Ascending aorta (tissue), 2 donors: ENCODE results near the gene ZSWIM5. TPM values are rescaled to one million over a fixed set of nuclear protein-coding genes. Genes with fewer than 3 reads are reported as not detected.

Experiments used
- DNase-seq, 2 donors: peaks; one replicate each; pipeline ENCODE4 v3.0.0-alpha.2; 2019; ENCODE audit warnings: low spot score in 2 of 2
- H3K27ac ChIP-seq, 2 donors: fragments of 200-600 bp; sonication (generic); one replicate each; pipeline ENCODE4 v1.5.1; 2016 to 2017; ENCODE audit warnings: mild to moderate bottlenecking in 1 of 2
- H3K27me3 ChIP-seq: fragments of 200-600 bp; sonication (generic); one replicate; pipeline ENCODE4 v1.5.1; 2017
- H3K36me3 ChIP-seq, 2 donors: fragments of 200-600 bp; sonication (generic); one replicate each; pipeline ENCODE4 v1.5.1; 2016
- H3K4me1 ChIP-seq, 2 donors: fragments of 200-600 bp; sonication (generic); one replicate each; pipeline ENCODE4 v1.5.1; 2016 to 2017; ENCODE audit warnings: mild to moderate bottlenecking in 1 of 2
- H3K4me3 ChIP-seq, 2 donors: fragments of 200-600 bp; sonication (generic); one replicate each; pipeline ENCODE4 v1.5.1; 2016 to 2017; ENCODE audit warnings: mild to moderate bottlenecking in 1 of 2
- H3K9me3 ChIP-seq, 2 donors: fragments of 200-600 bp; sonication (generic); one replicate each; pipeline ENCODE4 v1.5.1; 2016
- intact Hi-C: fragments of 100-400 bp; cut with DNase I; formaldehyde crosslinking; loops from one replicate; pipeline ENCODE4 v1.15.1; 2023
- total RNA-seq: library from RNA; depleted of rRNA; stranded (reverse); fragments of >200 nt; gene quantifications from one replicate; pipeline ENCODE4 v1.1.0, GENCODE V29; 2016
- TF ChIP-seq, protein P1 (sequence below), 3 experiments: fragments of 200-600 bp in 2 of 3; fragments of 450-650 bp in 1 of 3; sonication (generic) in 2 of 3; IDR thresholded peaks; one replicate each; pipeline ENCODE4 v1.5.1; 2016 to 2019; ENCODE audit warnings: antibody characterized with exemption in 3 of 3, mild to moderate bottlenecking in 1 of 3, moderate library complexity in 1 of 3

Gene ZSWIM5
- total RNA-seq, 1 donor from 2014 or later: 1.2 TPM

DNA sequence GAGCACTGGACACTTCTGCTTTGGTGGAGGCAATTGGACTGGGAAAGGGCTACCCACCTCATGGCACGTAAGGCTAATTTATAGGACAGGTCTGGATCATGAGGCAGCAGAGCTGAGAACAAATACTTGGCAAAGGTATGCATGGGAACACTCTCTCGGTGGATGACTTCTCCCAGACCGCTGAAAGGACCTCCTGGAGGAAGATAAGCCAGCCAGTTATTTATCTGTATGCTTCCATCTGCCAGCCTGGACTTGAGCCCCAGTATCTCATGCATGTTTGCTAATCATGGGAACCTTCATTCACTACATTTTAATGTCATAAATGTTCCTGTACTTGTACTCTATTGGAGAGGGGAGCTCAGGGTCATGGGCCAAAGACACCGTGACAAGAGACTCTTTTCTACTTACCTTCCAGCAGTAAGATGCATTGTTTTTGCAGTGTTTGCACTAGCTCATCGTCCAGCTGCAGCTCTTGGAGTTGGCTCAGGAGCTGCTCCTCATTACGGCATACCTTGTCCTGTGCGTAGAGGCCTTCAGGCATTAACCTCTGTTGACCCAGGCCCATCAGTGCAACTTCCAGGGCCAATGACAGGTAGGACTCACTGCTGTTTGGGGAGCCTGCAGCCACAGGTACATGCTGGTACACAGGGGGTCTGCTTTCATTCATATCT lies 170.6 kb downstream of the ZSWIM5 start:
- Histone ChIP-seq H3K36me3 (peaks cover 2 to 10% of the 10 kb centered on the region in 2 donors), H3K9me3 (no peaks in the 10 kb centered on the region), H3K4me3 (no peak overlapping the region), H3K27me3 (no peaks in the 10 kb centered on the region), H3K4me1 (no peaks in the 10 kb centered on the region), H3K27ac (no peak overlapping the region)
- no peak for DNase-seq
- TF ChIP-seq, protein P1, sequence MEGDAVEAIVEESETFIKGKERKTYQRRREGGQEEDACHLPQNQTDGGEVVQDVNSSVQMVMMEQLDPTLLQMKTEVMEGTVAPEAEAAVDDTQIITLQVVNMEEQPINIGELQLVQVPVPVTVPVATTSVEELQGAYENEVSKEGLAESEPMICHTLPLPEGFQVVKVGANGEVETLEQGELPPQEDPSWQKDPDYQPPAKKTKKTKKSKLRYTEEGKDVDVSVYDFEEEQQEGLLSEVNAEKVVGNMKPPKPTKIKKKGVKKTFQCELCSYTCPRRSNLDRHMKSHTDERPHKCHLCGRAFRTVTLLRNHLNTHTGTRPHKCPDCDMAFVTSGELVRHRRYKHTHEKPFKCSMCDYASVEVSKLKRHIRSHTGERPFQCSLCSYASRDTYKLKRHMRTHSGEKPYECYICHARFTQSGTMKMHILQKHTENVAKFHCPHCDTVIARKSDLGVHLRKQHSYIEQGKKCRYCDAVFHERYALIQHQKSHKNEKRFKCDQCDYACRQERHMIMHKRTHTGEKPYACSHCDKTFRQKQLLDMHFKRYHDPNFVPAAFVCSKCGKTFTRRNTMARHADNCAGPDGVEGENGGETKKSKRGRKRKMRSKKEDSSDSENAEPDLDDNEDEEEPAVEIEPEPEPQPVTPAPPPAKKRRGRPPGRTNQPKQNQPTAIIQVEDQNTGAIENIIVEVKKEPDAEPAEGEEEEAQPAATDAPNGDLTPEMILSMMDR (IDR thresholded peaks at IDR 0.05): no peak
- intact Hi-C loops: no loop called here

DNA sequence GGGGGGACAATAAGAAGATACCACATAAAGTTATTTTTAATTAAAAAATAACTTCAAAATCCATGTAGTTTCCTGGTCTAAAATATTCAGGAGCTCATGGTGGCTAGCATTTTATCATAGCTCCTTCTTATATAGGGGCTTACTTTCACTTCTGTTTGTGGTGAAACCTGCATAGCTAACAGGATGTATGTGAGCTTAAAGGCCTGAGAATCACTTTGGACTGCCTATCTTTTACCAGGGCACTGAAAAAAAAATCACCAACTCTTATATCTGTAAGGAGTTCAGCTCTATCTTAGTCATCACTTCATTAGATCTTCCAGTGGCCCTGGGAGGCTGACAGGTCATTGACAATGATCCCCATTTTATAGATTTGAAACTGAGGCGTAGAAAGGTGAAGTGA lies 173.0 kb downstream of the ZSWIM5 start:
- H3K9me3 ChIP-seq: no peaks in the 10 kb centered on the region
- no peaks in the 10 kb centered on the region for H3K4me1 ChIP-seq
- peaks cover 2 to 10% of the 10 kb centered on the region in 2 donors for H3K36me3 ChIP-seq
- TF ChIP-seq, protein P1 (IDR thresholded peaks at IDR 0.05): no peak
- no peak for DNase-seq
- no peaks in the 10 kb centered on the region for H3K27me3 ChIP-seq
- H3K4me3 ChIP-seq: no peak overlapping the region
- no peak overlapping the region for H3K27ac ChIP-seq
- intact Hi-C loops: no loop called here

DNA sequence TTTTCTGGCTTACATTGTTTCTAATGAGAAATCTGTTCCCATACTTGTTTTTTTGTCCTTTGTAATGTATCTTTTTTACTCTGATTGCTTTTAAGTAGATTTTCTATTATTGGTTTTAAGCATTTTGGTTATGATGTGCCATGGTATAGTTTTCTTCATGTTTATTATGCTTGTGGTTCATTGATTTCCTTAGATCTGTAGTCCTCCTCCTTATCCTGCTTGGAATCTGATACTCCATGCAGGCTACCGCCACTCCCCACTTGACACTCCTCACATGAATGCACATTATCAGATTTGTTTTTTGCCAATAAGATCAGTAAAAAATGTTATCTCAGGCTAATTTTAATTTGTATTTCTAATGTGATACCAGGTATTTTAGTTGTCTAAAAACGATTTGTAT lies 173.6 kb downstream of the ZSWIM5 start:
- Histone ChIP-seq H3K36me3 (peaks cover 2 to 10% of the 10 kb centered on the region in 2 donors), H3K27me3 (no peaks in the 10 kb centered on the region), H3K27ac (no peak overlapping the region), H3K4me3 (no peak overlapping the region), H3K4me1 (no peaks in the 10 kb centered on the region), H3K9me3 (no peaks in the 10 kb centered on the region)
- DNase-seq: no peak
- TF ChIP-seq, protein P1 (IDR thresholded peaks at IDR 0.05): no peak
- intact Hi-C loops: no loop called here

DNA sequence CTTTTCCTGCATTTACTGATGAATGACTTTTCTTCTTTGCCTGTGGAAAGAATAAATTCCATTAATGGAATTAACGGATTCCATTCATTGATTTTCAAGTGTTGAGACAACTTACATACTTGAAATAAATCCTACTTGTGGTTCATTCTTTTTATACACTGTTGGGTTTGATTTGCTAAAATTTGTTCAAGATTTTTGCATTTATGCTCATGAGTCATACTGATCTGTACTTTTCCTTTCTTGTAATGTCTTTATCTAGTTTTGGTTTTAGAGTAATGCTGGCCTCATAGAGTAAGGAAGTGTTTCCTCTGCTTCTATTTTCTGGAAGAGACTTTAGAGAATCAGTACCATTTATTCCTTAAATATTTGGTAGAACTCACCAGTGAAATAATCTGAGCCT lies 180.0 kb downstream of the ZSWIM5 start:
- intact Hi-C loops: no loop called here
- H3K9me3 ChIP-seq: no peaks in the 10 kb centered on the region
- no peaks in the 10 kb centered on the region for H3K27me3 ChIP-seq
- TF ChIP-seq, protein P1 (IDR thresholded peaks at IDR 0.05): no peak
- H3K36me3 ChIP-seq: no peaks in the 10 kb centered on the region
- DNase-seq: no peak
- no peak overlapping the region for H3K4me3 ChIP-seq
- H3K4me1 ChIP-seq: no peaks in the 10 kb centered on the region
- no peak overlapping the region for H3K27ac ChIP-seq

DNA sequence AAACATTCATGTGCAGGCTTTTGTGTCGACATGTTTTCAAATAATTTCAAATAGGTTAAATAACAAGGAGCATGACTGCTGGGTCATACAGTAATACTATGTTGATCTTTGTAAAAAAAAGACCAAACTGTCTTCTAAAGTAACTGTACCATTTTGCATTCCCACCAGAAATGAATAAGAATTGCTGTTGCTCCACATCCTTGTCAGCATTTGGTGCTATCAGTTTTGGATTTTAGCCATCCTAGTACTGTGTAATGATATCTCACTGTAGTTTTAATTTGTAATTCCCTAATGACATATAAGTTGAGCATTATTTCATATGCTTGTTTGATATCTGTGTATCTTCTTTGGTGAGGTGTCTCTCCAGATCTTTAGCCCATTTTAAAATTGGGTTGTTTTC lies 182.7 kb downstream of the ZSWIM5 start:
- TF ChIP-seq, protein P1 (IDR thresholded peaks at IDR 0.05): no peak
- intact Hi-C loops: no loop called here
- H3K27me3 ChIP-seq: no peaks in the 10 kb centered on the region
- no peak for DNase-seq
- no peaks in the 10 kb centered on the region for H3K4me1 ChIP-seq
- no peaks in the 10 kb centered on the region for H3K36me3 ChIP-seq
- no peaks in the 10 kb centered on the region for H3K9me3 ChIP-seq
- no peak overlapping the region for H3K27ac ChIP-seq
- H3K4me3 ChIP-seq: no peak overlapping the region
